PC-9 (cell line): ENCODE results near the gene HERPUD2. TPM values are rescaled to one million over a fixed set of nuclear protein-coding genes. Genes with fewer than 3 reads are reported as not detected.
"Not testable (repeated sequence)": the region's sequence is repeated elsewhere in the genome, so short reads cannot be mapped to it uniquely, and the experiment has no call there.

Experiments used
- BruUV-seq: library from RNA; stranded (reverse); fragments of 400-500 nt; replicated peaks from 2 replicates; lab custom pipeline; 2021; lab: Mats Ljungman, UMichigan
- CTCF ChIA-PET: fragments of 300-600 bp; sonication (Branson Sonifier 250); formaldehyde crosslinking; loops from one replicate; lab custom pipeline; 2022; ENCODE audit warnings: antibody characterized with exemption; lab: Charles Lee
- POLR2A ChIA-PET: fragments of 300-600 bp; sonication (Branson Sonifier 250); formaldehyde crosslinking; loops from one replicate; lab custom pipeline; 2022; ENCODE audit warnings: antibody characterized with exemption; ENCODE audit not compliant: unreplicated experiment; lab: Charles Lee
- DNase-seq, 2 experiments: peaks; one replicate each; pipeline versions ENCODE4 v3.0.0 to v3.0.0-alpha.2; 2015 to 2022; ENCODE audit warnings: mixed read lengths in 1 of 2
- H2AFZ ChIP-seq: fragments of 200-600 bp; sonication (generic); 2 replicates; pipeline ENCODE4 v1.8.1; 2017; ENCODE audit warnings: antibody characterized with exemption
- H3F3A ChIP-seq: fragments of 200-600 bp; sonication (generic); 2 replicates; pipeline ENCODE4 v1.8.1; 2017; ENCODE audit warnings: antibody characterized with exemption, mild to moderate bottlenecking, low read depth; ENCODE audit not compliant: insufficient read depth
- H3K27ac ChIP-seq: fragments of 200-600 bp; sonication (generic); 2 replicates; pipeline ENCODE4 v1.6.1; 2016; ENCODE audit warnings: mixed run types
- H3K27me3 ChIP-seq: fragments of 200-600 bp; sonication (generic); 2 replicates; pipeline ENCODE4 v1.6.1; 2016; ENCODE audit warnings: low read depth, mixed run types; ENCODE audit not compliant: insufficient read depth
- H3K36me3 ChIP-seq: fragments of 200-600 bp; sonication (generic); 2 replicates; pipeline ENCODE4 v1.6.1; 2016; ENCODE audit warnings: low read depth, mixed run types
- H3K4me1 ChIP-seq: fragments of 200-600 bp; sonication (generic); replicated peaks from 2 replicates; pipeline ENCODE4 v1.6.1; 2016; ENCODE audit warnings: mixed run types; ENCODE audit not compliant: insufficient read depth
- H3K4me2 ChIP-seq: fragments of 200-600 bp; sonication (generic); 2 replicates; pipeline ENCODE4 v1.6.1; 2017; ENCODE audit warnings: mixed run types
- H3K4me3 ChIP-seq: fragments of 200-600 bp; sonication (generic); 2 replicates; pipeline ENCODE4 v1.6.1; 2016; ENCODE audit warnings: mixed run types
- H3K79me2 ChIP-seq: fragments of 200-600 bp; sonication (generic); 2 replicates; pipeline ENCODE4 v1.6.1; 2017; ENCODE audit warnings: low read depth, mixed run types
- H3K9me2 ChIP-seq: fragments of 200-600 bp; sonication (generic); 2 replicates; pipeline ENCODE4 v1.8.1; 2017; ENCODE audit warnings: mild to moderate bottlenecking; ENCODE audit not compliant: insufficient read depth
- H3K9me3 ChIP-seq: fragments of 200-600 bp; sonication (generic); 2 replicates; pipeline ENCODE4 v1.8.1; 2016; ENCODE audit warnings: low read depth; ENCODE audit not compliant: insufficient read depth
- H4K20me1 ChIP-seq: fragments of 200-600 bp; sonication (generic); 2 replicates; pipeline ENCODE4 v1.8.1; 2017; ENCODE audit not compliant: insufficient read depth
- EZH2 ChIP-seq: fragments of 200-600 bp; sonication (generic); IDR thresholded peaks from 2 replicates; pipeline ENCODE4 v1.8.0; 2017; ENCODE audit warnings: antibody characterized with exemption, low read depth
- intact Hi-C: fragments of 100-400 bp; cut with micrococcal nuclease; formaldehyde crosslinking; loops from one replicate; pipeline ENCODE4 v1.10.0; 2022; ENCODE audit not compliant: unreplicated experiment
- total RNA-seq: library from RNA; stranded (reverse); gene quantifications from 2 replicates; pipeline ENCODE4 v1.2.3, GENCODE V29; 2021
- TF ChIP-seq, protein P1 (sequence below): fragments of 200-600 bp; sonication (generic); conservative IDR thresholded peaks from 2 replicates; pipeline ENCODE4 v1.6.1; 2017; ENCODE audit warnings: mixed run types, antibody characterized with exemption, mild to moderate bottlenecking, moderate library complexity

Gene HERPUD2
- total RNA-seq, 1 experiment from 2014 or later = 53.4 TPM

DNA sequence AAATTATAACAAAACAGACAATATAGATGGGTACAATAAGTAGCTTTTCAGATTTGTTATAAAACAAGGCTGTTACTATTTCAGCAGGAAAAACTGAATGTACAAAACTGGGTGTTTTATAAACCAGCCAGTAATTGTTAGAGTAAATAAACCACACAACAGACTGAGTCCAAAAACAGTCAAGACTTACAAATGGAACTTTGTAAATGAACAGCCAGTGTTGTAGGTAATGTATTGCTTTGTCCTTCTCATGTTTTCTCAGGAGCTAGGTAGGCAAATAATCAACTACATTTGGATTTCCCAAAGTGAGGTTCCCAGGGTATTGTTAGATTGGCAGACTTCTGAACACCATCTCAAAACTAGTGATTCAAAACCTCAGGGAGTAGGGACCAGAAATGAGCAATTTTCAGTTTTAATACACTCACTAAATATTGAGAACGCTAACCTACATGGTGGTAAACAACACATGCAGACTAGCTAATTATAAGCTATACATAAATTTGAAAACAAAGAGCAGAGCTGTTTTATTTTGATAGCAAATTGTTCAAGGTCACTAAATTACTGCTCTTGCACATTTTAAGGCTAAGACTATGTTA is 36.2 kb downstream of the HERPUD2 start:
- intact Hi-C loops = no loop called here
- CTCF ChIA-PET = no interaction called here

DNA sequence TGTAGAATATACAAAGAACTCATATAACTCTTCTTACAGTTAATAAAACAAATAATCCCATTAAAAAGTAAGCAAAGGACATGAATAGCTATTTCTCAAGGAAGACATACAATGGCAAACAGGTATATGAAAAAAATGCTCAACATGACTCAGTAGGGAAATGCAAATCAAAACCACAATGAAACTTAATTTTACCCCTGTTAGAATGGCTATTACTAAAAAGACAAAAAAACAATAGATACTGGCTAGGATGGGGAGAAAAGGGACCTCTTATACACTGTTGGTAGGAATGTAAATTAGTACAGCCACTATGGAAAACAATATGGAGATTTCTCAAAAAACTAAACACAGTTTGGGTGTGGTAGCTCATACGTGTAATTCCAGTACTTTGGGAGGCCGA is 37.8 kb downstream of the HERPUD2 start:
- H3K4me2 ChIP-seq = no peak overlapping the region
- intact Hi-C loops = no loop called here

More for the DNA sequence above, 36.2 kb downstream of the HERPUD2 start:
- TF ChIP-seq EZH2 = no peak
- TF ChIP-seq, protein P1, sequence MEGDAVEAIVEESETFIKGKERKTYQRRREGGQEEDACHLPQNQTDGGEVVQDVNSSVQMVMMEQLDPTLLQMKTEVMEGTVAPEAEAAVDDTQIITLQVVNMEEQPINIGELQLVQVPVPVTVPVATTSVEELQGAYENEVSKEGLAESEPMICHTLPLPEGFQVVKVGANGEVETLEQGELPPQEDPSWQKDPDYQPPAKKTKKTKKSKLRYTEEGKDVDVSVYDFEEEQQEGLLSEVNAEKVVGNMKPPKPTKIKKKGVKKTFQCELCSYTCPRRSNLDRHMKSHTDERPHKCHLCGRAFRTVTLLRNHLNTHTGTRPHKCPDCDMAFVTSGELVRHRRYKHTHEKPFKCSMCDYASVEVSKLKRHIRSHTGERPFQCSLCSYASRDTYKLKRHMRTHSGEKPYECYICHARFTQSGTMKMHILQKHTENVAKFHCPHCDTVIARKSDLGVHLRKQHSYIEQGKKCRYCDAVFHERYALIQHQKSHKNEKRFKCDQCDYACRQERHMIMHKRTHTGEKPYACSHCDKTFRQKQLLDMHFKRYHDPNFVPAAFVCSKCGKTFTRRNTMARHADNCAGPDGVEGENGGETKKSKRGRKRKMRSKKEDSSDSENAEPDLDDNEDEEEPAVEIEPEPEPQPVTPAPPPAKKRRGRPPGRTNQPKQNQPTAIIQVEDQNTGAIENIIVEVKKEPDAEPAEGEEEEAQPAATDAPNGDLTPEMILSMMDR = no peak
- no peak for DNase-seq
- no peak overlapping the region for H3K4me3 ChIP-seq
- H4K20me1 ChIP-seq = no peaks in the 10 kb centered on the region
- POLR2A ChIA-PET = no interaction called here
- H3K79me2 ChIP-seq = peaks cover 10% of the 10 kb centered on the region; the same call in 1 of the 2 replicates
- no peak overlapping the region for H3K4me2 ChIP-seq
- no peaks in the 10 kb centered on the region for H3K9me3 ChIP-seq
- no peaks in the 10 kb centered on the region for H3K27me3 ChIP-seq
- no peak overlapping the region for H2AFZ ChIP-seq
- no peaks in the 10 kb centered on the region; the same call in 1 of the 2 replicates for H3F3A ChIP-seq
- H3K27ac ChIP-seq = no peak overlapping the region
- H3K36me3 ChIP-seq = peaks cover 4% of the 10 kb centered on the region; the same call in 1 of the 2 replicates
- H3K9me2 ChIP-seq = no peaks in the 10 kb centered on the region
- BruUV-seq = no TSS peak
- no peaks in the 10 kb centered on the region for H3K4me1 ChIP-seq

DNA sequence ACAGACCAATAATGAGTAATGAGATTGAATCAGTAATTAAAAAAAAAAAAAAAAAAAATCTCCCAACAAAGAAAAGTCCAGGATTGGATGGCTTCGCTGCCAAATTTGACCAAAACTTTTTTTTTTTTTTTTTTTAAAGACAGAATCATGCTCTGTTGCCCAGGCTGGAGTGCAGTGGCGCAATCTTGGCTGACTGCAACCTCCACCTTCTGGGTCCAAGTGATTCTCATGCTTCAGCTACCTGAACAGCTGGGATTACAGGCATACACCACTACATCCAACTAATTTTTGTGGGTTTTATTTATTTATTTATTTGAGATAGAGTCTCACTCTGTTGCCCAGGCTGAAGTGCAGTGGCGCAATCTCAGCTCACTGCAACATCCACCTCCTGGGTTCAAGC is 40.4 kb downstream of the HERPUD2 start:
- CTCF ChIA-PET, H3K27me3 ChIP-seq, intact Hi-C loops, H3K4me2 ChIP-seq, H3K9me2 ChIP-seq, H3K9me3 ChIP-seq, H3K4me3 ChIP-seq, BruUV-seq, H2AFZ ChIP-seq, H3K27ac ChIP-seq, H3K4me1 ChIP-seq, H4K20me1 ChIP-seq, DNase-seq, POLR2A ChIA-PET, H3F3A ChIP-seq: not testable (repeated sequence)
- H3K79me2 ChIP-seq = peaks cover 19% of the 10 kb centered on the region
- peaks cover 16% of the 10 kb centered on the region for H3K36me3 ChIP-seq

More for the DNA sequence above, 37.8 kb downstream of the HERPUD2 start:
- Histone ChIP-seq H3K4me3 (no peak overlapping the region), H2AFZ (no peak overlapping the region), H4K20me1 (no peaks in the 10 kb centered on the region), H3K27me3 (no peaks in the 10 kb centered on the region), H3K9me3 (peaks cover 9% of the 10 kb centered on the region), H3K79me2 (peaks cover 10% of the 10 kb centered on the region; the same call in 1 of the 2 replicates), H3K36me3 (peaks cover 15% of the 10 kb centered on the region), H3K4me1 (no peaks in the 10 kb centered on the region), H3K9me2 (no peaks in the 10 kb centered on the region), H3K27ac (no peak overlapping the region), H3F3A (no peaks in the 10 kb centered on the region; the same call in 1 of the 2 replicates)
- CTCF ChIA-PET = no interaction called here
- no TSS peak for BruUV-seq
- POLR2A ChIA-PET = no interaction called here
- no peak for TF ChIP-seq EZH2
- TF ChIP-seq, protein P1 = no peak
- DNase-seq = no peak

DNA sequence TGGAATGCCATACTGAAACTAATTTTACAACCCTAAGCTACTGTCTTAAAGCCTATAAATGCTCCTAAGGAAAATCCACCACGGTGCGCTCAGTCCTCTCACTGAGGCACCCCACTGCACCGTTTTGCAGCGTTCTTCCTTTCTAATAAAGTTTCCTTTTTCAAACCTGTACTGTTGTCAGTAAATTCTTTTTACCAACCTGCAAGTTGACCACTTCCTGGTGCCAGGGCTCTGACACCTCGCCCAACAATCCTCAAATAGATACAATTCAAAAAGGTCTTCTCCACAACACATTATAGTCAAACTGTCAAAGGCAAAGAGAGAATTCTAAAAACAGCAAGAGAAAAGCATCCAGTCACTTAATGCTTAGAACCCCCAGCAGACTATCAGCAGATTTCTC is 42.8 kb downstream of the HERPUD2 start:
- no peak overlapping the region for H3K4me3 ChIP-seq
- no peak overlapping the region for H3K27ac ChIP-seq
- H3K4me2 ChIP-seq = no peak overlapping the region
- no peaks in the 10 kb centered on the region for H3K9me2 ChIP-seq
- peaks cover 19% of the 10 kb centered on the region for H3K79me2 ChIP-seq
- no peak overlapping the region for H2AFZ ChIP-seq
- ChIA-PET POLR2A (no interaction called here), CTCF (no interaction called here)
- H3F3A ChIP-seq = no peaks in the 10 kb centered on the region
- TF ChIP-seq EZH2 = no peak
- TF ChIP-seq, protein P1 = no peak
- intact Hi-C loops = no loop called here
- H4K20me1 ChIP-seq = no peaks in the 10 kb centered on the region
- peaks cover 12% of the 10 kb centered on the region; the same call in 1 of the 2 replicates for H3K36me3 ChIP-seq
- BruUV-seq = no TSS peak
- no peaks in the 10 kb centered on the region for H3K27me3 ChIP-seq
- H3K9me3 ChIP-seq = peaks cover 10% of the 10 kb centered on the region
- H3K4me1 ChIP-seq = no peaks in the 10 kb centered on the region
- DNase-seq = no peak
